Endometrial microvascular endothelial cells (primary cell): ENCODE measurements around the gene TMPRSS4. TPM values are rescaled to one million over a fixed set of nuclear protein-coding genes. Genes with fewer than 3 reads are reported as not detected.

ENCODE experiments used
- in situ Hi-C: cut with HindIII; loops from 2 replicates; pipeline ENCODE4 v1.10.0; 2017; ENCODE audit warnings: low sequenced_read_pairs, low pct_unique_long_range_greater_than_20kb; ENCODE audit errors: inconsistent ontology term
- total RNA-seq: library from RNA; depleted of rRNA; stranded (reverse); fragments of >200 nt; gene quantifications from one replicate; pipeline ENCODE4 v1.2.3, GENCODE V29; 2015; ENCODE audit errors: inconsistent ontology term

The TMPRSS4 gene
- total RNA-seq, 1 donor from 2014 or later, result not detected

DNA sequence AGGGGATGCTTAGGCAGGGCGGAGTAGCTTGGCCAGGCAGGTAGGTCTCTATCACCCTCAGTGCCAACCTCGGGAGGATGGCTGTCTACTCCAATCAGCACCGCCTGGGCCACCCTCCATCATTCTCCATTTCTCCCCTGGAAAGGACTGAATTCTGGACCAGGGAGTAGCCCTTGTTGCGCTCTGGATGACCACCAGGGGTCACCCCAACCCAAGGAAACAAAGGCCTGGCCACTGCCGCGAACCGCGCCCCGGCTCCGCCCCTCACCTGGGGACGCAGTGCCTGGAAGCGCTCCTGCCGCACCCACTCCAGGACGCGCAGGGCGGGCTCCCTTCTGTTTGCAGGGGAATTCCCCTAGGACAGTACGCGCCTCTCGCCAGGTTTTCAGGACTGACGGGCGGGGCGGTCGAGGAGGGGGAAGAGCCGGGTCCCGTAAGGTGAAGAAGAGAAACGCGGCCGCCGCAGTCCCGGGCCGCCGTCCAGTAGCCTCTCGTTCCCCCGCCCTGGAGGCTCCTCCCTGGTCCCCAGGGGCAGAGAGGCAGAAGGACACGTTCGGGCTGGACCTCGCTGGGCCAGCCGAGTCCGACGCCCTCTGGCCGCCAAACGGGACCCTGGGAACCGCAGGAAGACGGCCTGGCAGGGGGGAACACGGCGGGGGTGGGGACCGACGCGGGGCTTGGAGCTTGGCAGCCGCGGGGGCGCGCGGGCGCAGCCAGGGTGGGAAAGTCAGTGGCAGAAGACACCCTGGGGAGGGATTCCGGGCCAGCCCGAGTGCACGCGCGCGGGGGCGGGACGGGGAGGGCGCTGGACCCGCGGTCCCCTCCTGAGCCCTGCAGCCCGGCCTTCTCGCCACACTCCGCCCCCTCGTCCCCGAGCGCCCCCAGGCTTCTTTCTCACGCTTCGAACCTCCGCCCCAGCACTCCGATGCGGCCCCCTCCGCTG is 68.7 kb downstream of the TMPRSS4 start:
- in situ Hi-C loops, result no loop called here

DNA sequence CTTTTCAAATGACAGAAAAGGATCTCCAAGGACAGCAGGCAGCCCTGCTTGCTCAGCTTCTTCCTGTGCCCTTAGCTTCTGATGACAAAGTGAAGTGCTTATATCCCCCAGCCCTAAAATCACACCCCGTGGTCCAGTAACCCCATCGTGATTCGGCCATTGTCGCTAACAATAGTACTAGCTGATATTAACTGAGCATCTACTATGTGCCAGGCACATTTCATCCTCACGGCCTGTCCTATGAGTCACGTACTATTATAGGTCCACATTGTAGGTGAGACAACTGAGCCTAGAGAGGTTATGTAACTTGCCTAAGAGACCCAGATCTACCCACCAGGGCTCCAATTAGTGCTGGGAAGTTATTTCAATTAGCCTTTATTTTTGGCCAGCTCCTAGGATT is 69.7 kb downstream of the TMPRSS4 start:
- in situ Hi-C loops, result no loop called here

DNA sequence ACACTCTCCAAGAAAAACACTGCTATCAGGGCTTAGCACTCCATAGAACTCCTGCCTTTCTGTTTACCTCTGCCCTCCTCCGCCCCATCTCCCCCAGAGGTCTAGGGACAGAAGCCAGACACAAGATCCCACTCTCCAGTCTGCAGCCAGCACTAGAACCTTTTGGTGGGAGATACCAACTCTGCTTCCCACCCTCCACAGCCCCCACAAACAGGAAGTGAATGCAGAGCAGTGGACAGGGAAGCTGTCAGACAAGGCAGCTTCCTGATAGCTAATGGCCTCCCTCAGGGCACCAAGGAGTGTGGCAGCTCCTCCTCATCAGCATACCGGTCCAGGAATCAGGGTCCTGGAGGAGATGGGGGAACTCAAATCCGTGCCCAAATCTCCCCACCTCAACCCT is 70.6 kb downstream of the TMPRSS4 start:
- in situ Hi-C loops, result no loop called here

DNA sequence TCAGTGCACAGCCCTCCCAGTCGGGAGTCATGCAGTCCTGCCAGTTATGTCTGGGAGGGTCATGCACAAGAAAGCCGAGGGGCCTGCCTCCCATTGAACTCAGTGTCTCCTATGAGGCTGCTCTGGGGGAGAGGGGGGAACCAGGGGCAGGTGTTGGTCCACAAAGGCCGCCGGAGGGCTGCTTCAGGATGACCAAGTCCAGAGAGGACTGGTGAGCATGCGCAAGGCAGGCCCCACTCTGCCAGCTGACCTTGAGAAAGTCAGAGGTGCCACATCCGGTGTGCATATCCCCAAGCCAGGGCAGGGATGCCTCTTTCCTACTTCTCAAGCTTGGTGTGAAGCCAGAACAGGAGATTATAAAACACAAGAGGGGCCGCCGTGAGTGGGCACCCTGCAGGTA is 71.4 kb downstream of the TMPRSS4 start:
- in situ Hi-C loops, result no loop called here

DNA sequence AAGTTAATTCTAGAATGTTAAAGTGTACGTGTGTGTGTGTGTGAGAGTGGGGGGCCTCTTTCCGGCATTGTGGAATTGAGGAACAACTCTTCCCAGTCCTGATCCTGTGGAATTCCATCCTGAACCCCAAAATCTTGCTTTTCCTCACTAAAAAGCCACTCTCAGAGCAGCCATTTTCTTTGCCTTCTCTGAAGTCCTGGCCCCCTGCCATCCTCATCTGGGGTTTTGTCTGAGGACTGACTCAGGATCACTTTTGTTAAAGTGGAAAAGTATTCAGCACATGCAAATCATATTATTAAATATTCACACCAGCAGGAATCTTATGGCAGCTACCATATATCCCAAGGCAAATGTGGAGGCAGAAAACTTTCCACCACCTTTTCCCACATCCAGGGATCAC is 72.0 kb downstream of the TMPRSS4 start:
- in situ Hi-C loops, result no loop called here

DNA sequence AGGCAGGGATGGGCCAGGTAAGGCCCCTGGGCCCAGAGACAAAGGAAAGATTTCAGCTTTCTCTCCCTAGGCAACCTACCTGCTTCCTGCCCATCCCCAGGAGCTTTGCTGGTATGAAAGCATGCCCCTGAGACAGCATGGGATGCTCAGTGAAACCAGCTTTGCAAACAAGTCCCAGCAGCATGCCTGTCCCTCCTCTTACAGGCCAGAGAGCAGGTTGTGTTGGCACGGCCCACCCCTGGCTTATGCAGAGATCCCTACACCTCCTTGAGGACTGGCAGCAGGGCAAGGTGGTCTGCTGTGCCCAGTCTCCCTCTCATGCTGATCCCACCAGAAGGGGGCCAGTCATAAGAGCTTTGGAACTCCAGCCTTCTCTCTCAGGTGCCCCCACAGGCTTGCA is 72.6 kb downstream of the TMPRSS4 start:
- in situ Hi-C loops, result no loop called here

DNA sequence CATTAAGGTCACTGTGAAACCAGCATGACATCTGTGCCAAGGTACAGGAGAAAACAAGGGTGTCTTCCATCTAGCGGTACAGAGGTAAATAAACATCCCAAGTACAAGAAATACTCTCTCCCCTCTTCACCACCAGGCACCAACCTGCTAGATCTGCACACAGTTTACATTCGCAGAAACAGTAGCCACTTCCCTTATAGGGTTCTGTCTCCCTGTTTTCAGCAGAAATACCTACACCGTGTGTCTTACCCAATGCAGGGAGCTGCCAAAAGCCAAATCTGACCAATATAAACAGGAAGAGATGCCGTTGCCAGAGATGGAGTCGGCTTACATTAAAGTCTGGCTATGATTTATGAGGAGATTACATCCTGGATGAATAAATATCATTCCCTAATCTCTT is 74.6 kb downstream of the TMPRSS4 start:
- in situ Hi-C loops, result no loop called here

DNA sequence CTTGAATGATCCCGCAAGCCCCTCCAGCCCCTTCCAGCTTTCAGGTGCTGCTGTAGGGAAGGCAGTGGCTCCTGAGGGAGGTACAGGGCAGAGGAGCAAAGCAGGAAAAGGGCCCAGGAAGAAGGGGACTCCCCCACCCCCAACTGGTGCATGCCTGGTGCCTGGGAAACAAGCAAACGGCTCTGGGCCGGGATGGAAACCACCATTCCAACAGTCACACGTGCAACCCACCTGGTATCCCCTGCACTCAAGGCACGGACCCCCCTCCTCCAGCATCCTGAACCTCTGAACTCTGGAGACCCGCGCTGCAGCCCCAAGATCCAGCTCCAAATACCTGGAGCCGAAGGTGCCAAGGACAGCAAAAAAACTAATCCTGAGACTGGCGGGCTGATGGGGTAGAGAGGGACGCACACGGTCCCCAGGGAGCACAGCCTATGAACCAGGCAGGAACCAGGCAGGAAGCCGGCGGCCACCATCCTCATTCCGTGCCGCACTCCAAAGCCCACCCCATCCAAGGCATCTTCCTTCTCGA is 75.2 kb downstream of the TMPRSS4 start:
- in situ Hi-C loops, result no loop called here

DNA sequence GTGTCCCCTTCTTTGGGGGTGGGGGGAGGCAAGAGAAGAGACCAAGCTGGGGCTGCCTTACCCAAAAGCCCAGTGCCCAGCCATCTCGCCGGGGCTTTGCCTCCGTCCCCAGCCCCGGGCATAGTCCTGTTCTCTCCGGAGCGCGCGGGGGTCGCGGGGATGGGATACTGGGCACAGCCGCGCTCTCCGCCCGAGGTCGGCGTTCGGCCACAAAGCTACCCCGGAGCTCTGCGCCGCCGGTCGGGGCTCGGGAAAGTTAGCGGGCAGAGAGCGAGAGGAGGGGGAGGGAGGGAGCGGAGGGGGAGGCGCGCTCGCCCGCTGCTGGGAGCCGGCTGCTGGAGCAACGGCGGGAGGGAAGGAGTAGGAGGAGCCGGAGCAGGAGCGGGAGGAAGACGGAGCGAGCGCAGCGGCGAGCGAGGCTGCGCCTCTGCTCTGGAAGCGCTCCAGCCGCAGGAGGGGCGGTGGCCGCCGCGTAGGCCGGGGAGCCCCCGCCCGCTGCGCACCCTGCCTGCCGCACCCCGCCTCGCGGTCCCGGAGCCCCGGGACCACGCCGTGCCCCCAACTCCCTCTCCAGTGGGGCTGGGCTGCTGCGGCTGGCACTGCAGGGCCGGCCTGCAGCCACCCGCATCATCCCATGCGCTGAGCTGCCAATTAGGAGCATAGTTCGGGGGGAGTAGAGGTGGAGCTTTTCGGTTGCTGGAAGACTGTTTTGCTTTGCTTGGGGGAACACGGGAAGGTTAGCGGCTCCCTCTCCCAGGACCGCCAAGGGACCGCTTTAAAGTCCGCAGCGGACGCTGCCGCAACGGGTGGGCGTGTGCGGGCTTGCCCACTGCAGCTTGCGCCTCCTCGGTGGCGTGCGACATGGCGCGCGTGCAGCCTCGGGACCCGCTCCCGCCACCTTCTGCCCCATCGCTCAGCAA is 75.9 kb downstream of the TMPRSS4 start, which contains the start of gene SCN4B:
Gene SCN4B, minus strand, starts transcription at position 272 of the 920 bp plus-strand sequence. Its CDS starts 150 bp downstream, at position 122.
- in situ Hi-C loops, result no loop called here

DNA sequence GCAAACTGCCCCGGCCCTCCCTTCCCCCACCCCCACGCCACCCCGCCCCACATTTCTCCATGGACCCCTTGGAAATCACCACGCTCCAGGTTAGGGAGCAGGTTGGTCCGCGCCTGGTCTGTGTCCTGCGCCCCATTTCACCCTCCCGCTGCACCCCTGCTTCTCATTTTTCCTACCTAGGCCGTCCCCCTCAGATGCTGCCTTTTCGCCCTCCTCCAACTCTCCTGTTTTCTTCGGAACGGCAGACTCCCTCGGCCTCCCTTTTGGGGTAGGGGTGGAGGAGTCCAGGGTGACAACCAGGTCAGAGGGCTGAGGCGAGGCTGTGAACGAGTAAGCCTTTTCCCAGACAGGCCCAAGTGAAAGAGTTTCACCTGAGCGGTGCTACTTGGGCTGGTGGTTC is 76.6 kb downstream of the TMPRSS4 start:
- in situ Hi-C loops, result no loop called here

DNA sequence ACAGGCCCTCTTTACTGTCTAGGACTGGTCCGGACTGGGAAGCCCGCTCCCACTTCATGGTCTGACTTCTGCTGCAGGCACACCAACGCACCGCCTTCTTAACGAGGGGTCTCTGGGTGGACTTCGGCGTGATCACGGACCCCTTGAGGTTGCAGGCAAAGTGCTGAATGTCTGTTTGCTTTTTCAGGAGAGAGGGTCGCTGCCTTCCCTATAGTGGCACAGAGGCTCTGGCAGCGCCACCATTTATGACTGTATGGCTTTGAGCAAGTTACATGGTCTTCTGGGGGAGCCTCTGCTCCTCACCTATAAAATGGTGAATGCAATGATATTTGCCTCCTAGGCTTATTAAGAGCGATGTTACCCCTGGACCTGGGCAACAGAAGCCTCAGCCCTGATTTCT is 77.1 kb downstream of the TMPRSS4 start:
- in situ Hi-C loops, result no loop called here

DNA sequence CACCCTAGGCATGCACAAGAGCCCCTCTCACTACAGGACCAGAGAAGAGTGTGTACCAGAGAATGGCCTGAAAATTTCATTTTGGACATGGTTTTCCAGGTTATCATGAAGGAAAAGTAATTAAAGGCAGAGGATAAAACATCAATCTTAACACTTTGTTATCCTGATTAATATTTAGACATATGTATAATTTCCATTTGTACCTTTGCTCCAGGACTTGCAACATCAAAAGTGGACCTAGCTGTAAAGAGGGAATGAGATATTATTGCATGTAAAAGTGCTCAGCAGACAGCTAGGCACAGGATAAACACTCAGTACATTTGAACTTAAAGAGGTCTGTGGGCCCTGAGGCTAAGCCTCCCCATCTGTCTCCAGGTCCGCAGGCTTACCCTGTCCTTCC is 77.8 kb downstream of the TMPRSS4 start:
- in situ Hi-C loops, result no loop called here

DNA sequence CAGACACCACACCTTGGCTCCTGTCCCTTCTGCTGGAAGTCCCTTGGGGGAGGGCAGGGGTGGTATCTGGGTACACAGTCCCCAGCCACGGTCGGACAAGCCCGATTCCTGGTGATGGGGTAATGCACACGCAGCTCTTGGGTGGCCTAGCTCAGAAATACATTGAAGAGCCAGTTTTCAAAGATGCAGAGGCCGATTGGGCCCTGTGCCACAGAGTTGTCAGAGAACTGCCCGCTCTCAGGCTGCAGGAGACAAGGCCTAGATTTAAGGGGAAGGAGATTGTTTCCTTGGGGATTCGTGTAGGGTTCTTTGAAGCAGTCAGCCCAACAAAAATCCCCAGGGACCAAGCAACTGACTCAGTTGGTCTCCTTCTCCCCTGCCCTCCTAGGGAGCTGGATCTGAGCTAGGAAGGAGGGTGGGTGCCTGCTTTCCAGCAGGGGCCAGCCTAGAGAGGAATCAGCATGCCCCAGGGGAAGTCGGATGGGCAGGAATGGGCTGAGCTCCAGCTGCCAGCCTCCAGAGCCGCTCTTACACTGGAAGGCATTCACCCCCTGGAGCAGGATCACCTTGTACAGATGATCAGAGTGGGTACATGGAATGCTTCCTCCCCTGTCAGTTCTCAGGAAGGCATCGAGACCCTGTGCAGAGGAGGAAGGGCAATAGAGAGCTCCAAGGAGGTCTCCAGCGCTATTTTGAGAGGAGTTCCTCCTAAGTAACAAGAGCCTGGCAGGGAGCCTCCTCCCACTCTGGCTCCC is 79.1 kb downstream of the TMPRSS4 start:
- in situ Hi-C loops, result no loop called here

DNA sequence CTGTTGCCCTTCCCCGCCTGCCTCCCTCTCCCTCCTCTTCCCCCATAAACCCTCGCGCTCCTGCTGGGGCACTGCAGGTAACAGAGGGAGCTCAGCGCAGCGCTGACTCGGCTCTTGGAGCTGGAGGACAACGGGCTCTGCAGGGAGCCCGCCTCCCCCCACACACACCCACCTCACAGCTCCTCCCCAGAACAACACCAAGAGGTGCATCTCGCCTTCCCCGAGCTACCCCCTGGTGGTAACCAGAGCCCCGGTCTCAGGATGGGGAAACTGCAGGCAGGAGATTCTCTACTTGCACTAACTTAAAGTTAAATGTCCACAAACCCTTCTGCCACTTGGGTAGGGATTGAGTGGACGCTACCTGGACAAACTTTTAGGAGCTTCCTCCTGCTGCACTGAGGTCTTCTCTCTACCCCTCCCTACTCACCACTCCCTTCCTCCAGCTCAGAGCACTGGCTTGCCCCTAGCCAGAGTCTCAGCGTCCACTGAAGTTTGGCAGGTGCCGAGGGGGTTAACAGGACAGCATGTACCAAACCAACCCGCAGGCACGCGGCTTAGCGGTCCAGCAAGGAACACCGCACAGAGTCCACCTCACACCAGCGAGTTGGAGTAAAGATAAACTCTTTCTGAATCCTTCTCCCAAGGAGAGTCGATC is 79.8 kb downstream of the TMPRSS4 start:
- in situ Hi-C loops, result no loop called here

DNA sequence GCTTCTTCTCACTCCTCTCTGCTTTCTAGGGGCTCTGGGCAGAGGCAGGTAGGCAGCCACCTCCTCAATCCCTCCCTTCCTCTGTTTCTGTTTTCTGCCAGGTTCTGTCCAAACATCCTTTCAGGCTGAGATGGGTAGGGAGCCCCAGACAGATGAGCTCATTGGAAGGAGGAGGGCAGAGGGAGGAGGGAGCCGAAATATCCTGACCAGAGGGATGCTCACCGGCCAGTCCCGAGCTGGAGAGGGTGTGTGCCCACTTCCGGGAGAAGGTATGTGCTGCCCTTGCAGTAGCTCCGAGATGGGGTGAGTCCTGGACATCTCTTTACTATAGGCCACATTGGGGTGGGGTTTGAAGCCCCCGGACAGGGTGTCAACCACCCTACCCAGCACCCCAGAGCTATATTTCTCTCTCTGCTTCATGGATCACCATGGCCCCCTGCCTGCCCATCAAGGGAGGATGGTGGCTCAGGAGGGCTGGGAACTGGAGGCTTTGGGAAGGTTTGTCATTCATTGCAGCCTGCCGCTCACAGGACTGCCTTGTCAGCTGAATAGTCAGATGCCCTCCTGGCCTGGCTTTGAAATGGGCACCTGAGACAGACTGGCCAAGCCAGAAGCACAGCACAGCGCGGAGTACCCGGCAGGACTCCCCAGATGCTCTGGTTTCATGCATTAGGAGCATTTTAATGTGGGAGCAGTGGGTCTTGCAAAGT is 80.5 kb downstream of the TMPRSS4 start:
- in situ Hi-C loops, result no loop called here

DNA sequence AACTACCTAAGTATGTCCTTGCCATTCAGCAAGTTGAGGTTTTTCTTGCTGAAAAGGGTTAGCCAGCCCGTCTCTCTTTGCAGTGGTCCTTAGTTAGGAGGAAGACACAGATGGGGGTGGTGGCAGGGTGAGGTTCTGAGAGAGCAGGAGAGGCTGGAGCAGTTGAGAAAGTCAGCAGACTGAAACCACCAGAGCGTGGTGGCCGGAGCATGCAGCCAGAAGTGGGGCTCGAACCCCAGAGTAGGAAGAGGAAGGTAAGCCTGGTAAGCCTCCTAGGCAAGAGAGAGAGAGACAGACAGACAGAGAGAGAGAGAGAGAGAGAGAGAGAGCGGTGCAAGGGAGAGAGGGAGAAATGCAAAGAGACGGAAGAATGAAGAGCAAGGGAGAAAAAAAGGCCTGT is 84.9 kb downstream of the TMPRSS4 start:
- in situ Hi-C loops, result no loop called here

DNA sequence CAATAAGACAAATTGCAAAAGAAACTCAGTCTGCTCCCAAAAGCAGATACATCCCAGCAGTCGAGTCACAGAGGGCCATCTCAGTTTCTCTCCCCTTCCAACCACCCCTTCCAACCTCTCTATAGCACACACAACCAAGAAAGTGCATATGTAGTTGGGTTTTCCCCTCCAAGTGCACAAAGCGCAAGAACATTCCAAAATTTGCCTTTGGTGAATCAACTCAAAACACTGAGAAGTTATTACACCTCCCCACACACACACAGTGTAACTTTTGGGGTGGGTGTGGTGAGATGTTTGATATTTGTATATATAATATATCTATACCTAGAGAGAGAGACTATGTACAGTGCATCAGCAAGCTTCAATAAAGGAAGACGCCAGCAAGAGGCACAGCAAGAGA is 86.0 kb downstream of the TMPRSS4 start:
- in situ Hi-C loops, result no loop called here

DNA sequence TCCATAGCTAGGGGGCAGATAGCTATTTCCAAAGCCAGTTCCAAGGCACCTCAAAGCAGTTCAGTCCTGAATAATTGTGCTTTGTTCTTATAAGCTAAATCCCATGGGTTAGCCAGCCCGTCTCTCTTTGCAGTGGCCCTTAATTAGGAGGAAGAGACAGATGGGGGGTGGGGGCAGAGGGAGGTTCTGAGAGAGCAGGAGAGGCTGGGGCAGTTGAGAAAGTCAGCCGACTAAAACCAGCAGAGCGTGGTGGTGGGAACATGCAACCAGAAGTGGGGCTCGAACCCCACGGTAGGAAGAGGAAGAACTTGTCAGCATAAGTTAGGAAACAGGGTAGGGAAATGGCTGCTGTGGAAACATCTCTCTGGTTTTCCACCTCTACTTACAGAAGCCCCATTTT is 86.6 kb downstream of the TMPRSS4 start:
- in situ Hi-C loops, result no loop called here
